IMR-90 (cell line): ENCODE results near the gene MAEA. TPM values are rescaled to one million over a fixed set of nuclear protein-coding genes. Genes with fewer than 3 reads are reported as not detected.
A peak's percentile ranks its signal among the peaks of the same experiment; 100 is the strongest.

Source experiments
- ATAC-seq: fragments of 200-7000 bp; cut with Tn5 transposase; 2 replicates; pipeline ENCODE4 v1.9.1; 2020; ENCODE audit warnings: low read depth, mild to moderate bottlenecking, moderate library complexity
- BruUV-seq: library from RNA; stranded (reverse); fragments of 400-500 nt; replicated peaks from 2 replicates; lab custom pipeline; 2021; lab: Mats Ljungman, UMichigan
- CTCF ChIA-PET: fragments of 300-600 bp; formaldehyde crosslinking; extraction: SDS; loops from one replicate; lab custom pipeline; 2021; ENCODE audit warnings: antibody characterized with exemption; lab: Yijun Ruan, JAX
- POLR2A ChIA-PET: fragments of 300-600 bp; sonication (Branson Sonifier 250); formaldehyde crosslinking; loops from one replicate; lab custom pipeline; 2022; ENCODE audit warnings: antibody characterized with exemption; ENCODE audit not compliant: unreplicated experiment; lab: Charles Lee
- DNase-seq: peaks from one replicate; pipeline ENCODE4 v3.0.0; 2013
- H2AFZ ChIP-seq: replicated peaks from 2 replicates; pipeline ENCODE3; 2013; ENCODE audit warnings: low read length, mild to moderate bottlenecking; ENCODE audit not compliant: poor library complexity
- H2AK5ac ChIP-seq: 2 replicates; pipeline ENCODE4 v1.6.1; 2013; ENCODE audit warnings: low read depth, low read length, inconsistent platforms
- H2AK9ac ChIP-seq: replicated peaks from 2 replicates; pipeline ENCODE3; 2013; ENCODE audit warnings: mild to moderate bottlenecking, low read depth, low read length, moderate library complexity; ENCODE audit not compliant: poor library complexity
- H2BK120ac ChIP-seq: 2 replicates; pipeline ENCODE4 v1.6.1; 2013; ENCODE audit warnings: low read depth, low read length, inconsistent platforms
- H2BK15ac ChIP-seq: 3 replicates; pipeline ENCODE4 v1.6.1; 2013; ENCODE audit warnings: low read depth, low read length, inconsistent platforms
- H2BK20ac ChIP-seq: 2 replicates; pipeline ENCODE4 v1.6.1; 2013; ENCODE audit warnings: low read depth, mild to moderate bottlenecking, inconsistent platforms, low read length, moderate library complexity
- H2BK5ac ChIP-seq: 2 replicates; pipeline ENCODE4 v1.6.1; 2013; ENCODE audit warnings: mild to moderate bottlenecking, low read depth, low read length, inconsistent platforms; ENCODE audit not compliant: poor library complexity, severe bottlenecking
- H3K14ac ChIP-seq: replicated peaks from 2 replicates; pipeline ENCODE4 v1.6.1; 2013; ENCODE audit warnings: low read depth, low read length, inconsistent platforms
- H3K18ac ChIP-seq: 2 replicates; pipeline ENCODE4 v1.6.1; 2013; ENCODE audit warnings: low read depth, low read length, control low read depth
- H3K23ac ChIP-seq: 2 replicates; pipeline ENCODE4 v1.6.1; 2013; ENCODE audit warnings: low read depth, low read length, inconsistent platforms
- H3K27ac ChIP-seq: 2 replicates; pipeline ENCODE4 v1.5.1; 2013; ENCODE audit warnings: mild to moderate bottlenecking, control low read depth, low read length; ENCODE audit not compliant: insufficient read depth
- H3K27me3 ChIP-seq: 2 replicates; pipeline ENCODE4 v1.6.1; 2013; ENCODE audit warnings: low read length; ENCODE audit not compliant: control insufficient read depth, insufficient read depth
- H3K36me3 ChIP-seq: 2 replicates; pipeline ENCODE4 v1.6.1; 2013; ENCODE audit warnings: low read length, mixed read lengths; ENCODE audit not compliant: control insufficient read depth, insufficient read depth
- H3K4ac ChIP-seq: 2 replicates; pipeline ENCODE4 v1.6.1; 2013; ENCODE audit warnings: low read depth, low read length, inconsistent platforms
- H3K4me1 ChIP-seq: 2 replicates; pipeline ENCODE4 v1.6.1; 2013; ENCODE audit warnings: low read length, mixed read lengths; ENCODE audit not compliant: control insufficient read depth, insufficient read depth
- H3K4me2 ChIP-seq: 2 replicates; pipeline ENCODE4 v1.6.1; 2013; ENCODE audit warnings: low read depth, mild to moderate bottlenecking, control low read depth, low read length, moderate library complexity
- H3K4me3 ChIP-seq: 2 replicates; pipeline ENCODE4 v1.5.1; 2013; ENCODE audit warnings: low read depth, mild to moderate bottlenecking, control low read depth, low read length, moderate library complexity; ENCODE audit not compliant: insufficient read depth
- H3K56ac ChIP-seq: 2 replicates; pipeline ENCODE4 v1.6.1; 2013; ENCODE audit warnings: low read length, inconsistent platforms; ENCODE audit not compliant: insufficient read depth; ENCODE audit errors: extremely low read depth
- H3K79me1 ChIP-seq, 2 experiments: 2 replicates each; pipeline ENCODE4 v1.6.1; 2013; ENCODE audit warnings: low read length in 2 of 2, inconsistent platforms in 1 of 2, low read depth in 1 of 2
- H3K9ac ChIP-seq: 2 replicates; pipeline ENCODE4 v1.6.1; 2013; ENCODE audit warnings: low read depth, low read length, control low read depth
- H3K9me1 ChIP-seq: 2 replicates; pipeline ENCODE4 v1.6.1; 2013; ENCODE audit warnings: low read length, inconsistent platforms; ENCODE audit not compliant: insufficient read depth
- H3K9me3 ChIP-seq: 2 replicates; pipeline ENCODE4 v1.6.1; 2013; ENCODE audit warnings: low read length; ENCODE audit not compliant: control insufficient read depth, insufficient read depth
- H4K20me1 ChIP-seq: 2 replicates; pipeline ENCODE4 v1.6.1; 2013; ENCODE audit warnings: low read length, inconsistent platforms; ENCODE audit not compliant: insufficient read depth
- H4K5ac ChIP-seq: 2 replicates; pipeline ENCODE4 v1.6.1; 2013; ENCODE audit warnings: mild to moderate bottlenecking, low read depth, low read length, control low read depth
- H4K8ac ChIP-seq, 2 experiments: 2 replicates each; pipeline ENCODE4 v1.6.1; 2013; ENCODE audit warnings: low read depth in 2 of 2, low read length in 2 of 2, control low read depth in 1 of 2, inconsistent platforms in 1 of 2
- H4K91ac ChIP-seq: 2 replicates; pipeline ENCODE4 v1.6.1; 2013; ENCODE audit warnings: low read depth, low read length, inconsistent platforms; ENCODE audit not compliant: insufficient read depth
- BHLHE40 ChIP-seq: fragments of 150-350 bp; IDR thresholded peaks from 2 replicates; pipeline ENCODE4 v1.6.1; 2016; ENCODE audit warnings: mild to moderate bottlenecking, low read depth, low read length
- CHD1 ChIP-seq: IDR thresholded peaks from 2 replicates; pipeline ENCODE4 v1.6.1; 2012; ENCODE audit warnings: low read depth, low read length, improper control_type of control experiment
- MAFK ChIP-seq: IDR thresholded peaks from 2 replicates; pipeline ENCODE4 v1.6.1; 2012; ENCODE audit warnings: low read depth, low read length, improper control_type of control experiment
- MAZ ChIP-seq: IDR thresholded peaks from 2 replicates; pipeline ENCODE4 v1.6.1; 2012; ENCODE audit warnings: low read depth, mild to moderate bottlenecking, low read length, improper control_type of control experiment, moderate library complexity, borderline replicate concordance
- MXI1 ChIP-seq: IDR thresholded peaks from 2 replicates; pipeline ENCODE4 v1.6.1; 2012; ENCODE audit warnings: low read depth, mild to moderate bottlenecking, low read length, moderate library complexity, borderline replicate concordance
- NFE2L2 ChIP-seq: fragments of 150-350 bp; IDR thresholded peaks from 2 replicates; pipeline ENCODE4 v1.6.1; 2016; ENCODE audit warnings: low read depth, mild to moderate bottlenecking, low read length
- POLR2A ChIP-seq: IDR thresholded peaks from 2 replicates; pipeline ENCODE4 v1.6.1; 2012; ENCODE audit warnings: mild to moderate bottlenecking, low read depth, low read length
- RAD21 ChIP-seq: IDR thresholded peaks from 2 replicates; pipeline ENCODE4 v1.6.1; 2012; ENCODE audit warnings: low read length, improper control_type of control experiment
- RCOR1 ChIP-seq: IDR thresholded peaks from 2 replicates; pipeline ENCODE4 v1.6.1; 2012; ENCODE audit warnings: mild to moderate bottlenecking, low read length, improper control_type of control experiment; ENCODE audit not compliant: insufficient replicate concordance
- RFX5 ChIP-seq: IDR thresholded peaks from 2 replicates; pipeline ENCODE4 v1.8.0; 2012; ENCODE audit warnings: low read depth, mild to moderate bottlenecking, low read length, moderate library complexity
- SMC3 ChIP-seq: fragments of 150-350 bp; IDR thresholded peaks from 2 replicates; pipeline ENCODE4 v1.6.1; 2016; ENCODE audit warnings: low read depth, mild to moderate bottlenecking, antibody characterized with exemption, low read length, moderate library complexity
- USF2 ChIP-seq: fragments of 150-350 bp; IDR thresholded peaks from 2 replicates; pipeline ENCODE4 v1.6.1; 2017; ENCODE audit warnings: mild to moderate bottlenecking, antibody characterized with exemption, low read length, low read depth
- WGBS, 2 experiments: methylation state at CpG; one replicate each; pipeline versions ENCODE4 v1.1.5 to v1.1.7; 2013; ENCODE audit warnings: missing lambda C conversion rate in 2 of 2; ENCODE audit not compliant: insufficient read length in 1 of 2; ENCODE audit errors: extremely low coverage in 2 of 2; 5-methylcytosine and 5-hydroxymethylcytosine counted together
- dilution Hi-C: fragments of 300-500 bp; cut with HindIII; formaldehyde crosslinking; loops from one replicate; pipeline ENCODE4 v1.14.3; 2018; ENCODE audit warnings: low sequenced_read_pairs; ENCODE audit not compliant: unreplicated experiment
- in situ Hi-C: fragments of 300-500 bp; cut with MboI; formaldehyde crosslinking; loops from 3 replicates; pipeline ENCODE4 v1.14.3; 2019; ENCODE audit warnings: low sequenced_read_pairs, inconsistent platforms, mixed read lengths
- intact Hi-C: fragments of 100-400 bp; cut with micrococcal nuclease; formaldehyde crosslinking; loops from 2 replicates; pipeline ENCODE4 v1.10.0; 2022
- polyA plus RNA-seq, 3 experiments: library from polyadenylated mRNA; depleted of rRNA; stranded (reverse); fragments of >200 nt; gene quantifications; 2 replicates each; pipeline ENCODE4 v1.2.3, GENCODE V29; 2012; ENCODE audit warnings: low replicate concordance in 1 of 3
- total RNA-seq: library from RNA; depleted of rRNA; stranded (reverse); fragments of >200 nt; gene quantifications from 2 replicates; pipeline ENCODE4 v1.2.3, GENCODE V29; 2012
- TF ChIP-seq, protein P1 (sequence below): conservative IDR thresholded peaks from 2 replicates; pipeline ENCODE4 v1.5.1; 2012; ENCODE audit warnings: mild to moderate bottlenecking, low read depth, low read length, improper control_type of control experiment
- TF ChIP-seq, protein P2 (sequence below): fragments of 150-350 bp; IDR thresholded peaks from 2 replicates; pipeline ENCODE4 v1.6.1; 2016; ENCODE audit warnings: low read depth, mild to moderate bottlenecking, low read length, moderate library complexity, borderline replicate concordance

MAEA gene
- total and polyA plus RNA-seq, 2 of the 4 experiments (the other 2 are of a cell fraction) = 61.5 to 108 TPM

DNA sequence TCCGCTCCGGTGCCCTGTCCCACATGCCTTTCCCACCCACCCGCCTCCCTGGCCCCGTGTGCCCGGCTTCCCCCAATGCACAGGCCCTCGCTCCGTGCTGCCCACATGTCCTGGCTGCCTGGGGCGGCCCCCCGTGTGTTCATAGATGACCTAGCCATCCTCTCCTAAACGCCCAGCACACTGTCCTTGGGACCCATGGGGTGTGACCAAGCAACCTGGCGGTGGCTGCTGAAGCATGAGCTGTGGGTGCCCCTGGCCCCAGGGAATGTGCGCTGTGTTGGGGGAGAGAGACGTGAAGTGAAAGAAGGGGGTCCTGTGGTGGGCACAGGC, 28.3 kb downstream of the MAEA start:
- H3K9me1 ChIP-seq = peaks cover 4% of the 10 kb centered on the region; the same call in 1 of the 2 replicates
- no peaks in the 10 kb centered on the region for H3K4me1 ChIP-seq
- BruUV-seq = no TSS peak
- no peak overlapping the region for H3K56ac ChIP-seq
- dilution Hi-C loops (no loop called here), intact Hi-C loops (no loop called here), in situ Hi-C loops (no loop called here)
- ATAC-seq (no peak), DNase-seq (no peak)
- H2BK20ac ChIP-seq = no peak overlapping the region
- no peaks in the 10 kb centered on the region for H3K27me3 ChIP-seq
- H4K5ac ChIP-seq = no peak overlapping the region
- no peak overlapping the region for H3K4ac ChIP-seq
- H2BK120ac ChIP-seq = no peak overlapping the region
- ChIA-PET POLR2A (no interaction called here), CTCF (no interaction called here)
- H3K36me3 ChIP-seq = peaks cover 56% of the 10 kb centered on the region
- no peaks in the 10 kb centered on the region for H3K9me3 ChIP-seq
- H3K18ac ChIP-seq = no peak overlapping the region
- no peak overlapping the region for H3K14ac ChIP-seq
- H3K79me1 ChIP-seq = peaks cover 21 to 59% of the 10 kb centered on the region in 2 experiments
- H2AFZ ChIP-seq = peak overlapping the region; percentile 14
- H3K27ac ChIP-seq = no peak overlapping the region
- peaks cover 3% of the 10 kb centered on the region; the same call in 1 of the 2 replicates for H4K20me1 ChIP-seq
- H3K9ac ChIP-seq = no peak overlapping the region
- no peak overlapping the region for H3K23ac ChIP-seq
- H3K4me2 ChIP-seq = no peak overlapping the region
- H2BK15ac ChIP-seq = no peak overlapping the region
- H3K4me3 ChIP-seq = no peak overlapping the region
- WGBS, 2 experiments = 99% methylated on average over 9 of the region's 13 CpGs; no CpG with 5 or more reads in 1 of the 2 experiments
- H2AK9ac ChIP-seq = peak overlapping the region; percentile 28
- H4K91ac ChIP-seq = no peak overlapping the region
- no peak overlapping the region for H2BK5ac ChIP-seq
- H4K8ac ChIP-seq = no peak overlapping the region
- no peak overlapping the region for H2AK5ac ChIP-seq
- TF ChIP-seq BHLHE40 (no peak), MXI1 (no peak), RCOR1 (no peak), USF2 (no peak), SMC3 (no peak), CHD1 (no peak), NFE2L2 (no peak), MAFK (no peak), MAZ (no peak), RAD21 (no peak), RFX5 (no peak), POLR2A (no peak)
- TF ChIP-seq, protein P1, sequence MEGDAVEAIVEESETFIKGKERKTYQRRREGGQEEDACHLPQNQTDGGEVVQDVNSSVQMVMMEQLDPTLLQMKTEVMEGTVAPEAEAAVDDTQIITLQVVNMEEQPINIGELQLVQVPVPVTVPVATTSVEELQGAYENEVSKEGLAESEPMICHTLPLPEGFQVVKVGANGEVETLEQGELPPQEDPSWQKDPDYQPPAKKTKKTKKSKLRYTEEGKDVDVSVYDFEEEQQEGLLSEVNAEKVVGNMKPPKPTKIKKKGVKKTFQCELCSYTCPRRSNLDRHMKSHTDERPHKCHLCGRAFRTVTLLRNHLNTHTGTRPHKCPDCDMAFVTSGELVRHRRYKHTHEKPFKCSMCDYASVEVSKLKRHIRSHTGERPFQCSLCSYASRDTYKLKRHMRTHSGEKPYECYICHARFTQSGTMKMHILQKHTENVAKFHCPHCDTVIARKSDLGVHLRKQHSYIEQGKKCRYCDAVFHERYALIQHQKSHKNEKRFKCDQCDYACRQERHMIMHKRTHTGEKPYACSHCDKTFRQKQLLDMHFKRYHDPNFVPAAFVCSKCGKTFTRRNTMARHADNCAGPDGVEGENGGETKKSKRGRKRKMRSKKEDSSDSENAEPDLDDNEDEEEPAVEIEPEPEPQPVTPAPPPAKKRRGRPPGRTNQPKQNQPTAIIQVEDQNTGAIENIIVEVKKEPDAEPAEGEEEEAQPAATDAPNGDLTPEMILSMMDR = no peak
- TF ChIP-seq, protein P2, sequence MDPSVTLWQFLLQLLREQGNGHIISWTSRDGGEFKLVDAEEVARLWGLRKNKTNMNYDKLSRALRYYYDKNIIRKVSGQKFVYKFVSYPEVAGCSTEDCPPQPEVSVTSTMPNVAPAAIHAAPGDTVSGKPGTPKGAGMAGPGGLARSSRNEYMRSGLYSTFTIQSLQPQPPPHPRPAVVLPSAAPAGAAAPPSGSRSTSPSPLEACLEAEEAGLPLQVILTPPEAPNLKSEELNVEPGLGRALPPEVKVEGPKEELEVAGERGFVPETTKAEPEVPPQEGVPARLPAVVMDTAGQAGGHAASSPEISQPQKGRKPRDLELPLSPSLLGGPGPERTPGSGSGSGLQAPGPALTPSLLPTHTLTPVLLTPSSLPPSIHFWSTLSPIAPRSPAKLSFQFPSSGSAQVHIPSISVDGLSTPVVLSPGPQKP = no peak
